CD4-positive, alpha-beta T cell (primary cell): ENCODE results near the gene PSMB1. TPM values are rescaled to one million over a fixed set of nuclear protein-coding genes. Genes with fewer than 3 reads are reported as not detected.

ENCODE experiments used
- ATAC-seq: fragments of 200-7000 bp; cut with Tn5 transposase; one replicate; pipeline ENCODE4 v1.10.0; 2022; ENCODE audit warnings: mild to moderate bottlenecking; ENCODE audit not compliant: poor library complexity
- CTCF ChIA-PET: fragments of 350-600 bp; sonication (Branson Sonifier 250); formaldehyde crosslinking; loops from one replicate; lab custom pipeline; 2021; ENCODE audit warnings: antibody characterized with exemption, inconsistent platforms; lab: Charles Lee
- POLR2A ChIA-PET: fragments of 350-600 bp; sonication (Branson Sonifier 250); formaldehyde crosslinking; loops from one replicate; lab custom pipeline; 2021; ENCODE audit warnings: antibody characterized with exemption, inconsistent platforms; lab: Charles Lee
- DNase-seq, 14 experiments: peaks; one replicate each; pipeline ENCODE4 v3.0.0-alpha.2; 2013 to 2020; ENCODE audit warnings: mixed read lengths in 2 of 14
- H3K27ac ChIP-seq, 2 donors: one replicate each; pipeline versions ENCODE4 v1.5.1 to v1.7.0; 2013; ENCODE audit warnings: low read length in 2 of 2, low read depth in 1 of 2, mild to moderate bottlenecking in 1 of 2
- H3K27me3 ChIP-seq, 2 experiments: 1 replicate in 1 of 2; 2 replicates in 1 of 2; pipeline versions ENCODE4 v1.6.1 to v1.7.0; 2013; ENCODE audit warnings: low read length in 2 of 2, control low read depth in 1 of 2, mild to moderate bottlenecking in 1 of 2, moderate library complexity in 1 of 2; ENCODE audit not compliant: insufficient read depth in 2 of 2, control insufficient read depth in 1 of 2
- H3K36me3 ChIP-seq: one replicate; pipeline ENCODE4 v1.6.1; 2013; ENCODE audit warnings: low read length, control low read depth; ENCODE audit not compliant: insufficient read depth
- H3K4me1 ChIP-seq: one replicate; pipeline ENCODE4 v1.6.1; 2013; ENCODE audit warnings: low read length, control low read depth; ENCODE audit not compliant: insufficient read depth
- H3K4me3 ChIP-seq: one replicate; pipeline ENCODE4 v1.5.1; 2013; ENCODE audit warnings: mild to moderate bottlenecking, low read length, moderate library complexity
- H3K9me3 ChIP-seq, 2 experiments: 1 replicate in 1 of 2; 2 replicates in 1 of 2; pipeline versions ENCODE4 v1.6.1 to v1.7.0; 2013; ENCODE audit warnings: low read length in 2 of 2, mild to moderate bottlenecking in 2 of 2, control low read depth in 1 of 2, moderate library complexity in 1 of 2; ENCODE audit not compliant: control insufficient read depth in 1 of 2, insufficient read depth in 1 of 2
- H3K27ac Mint-ChIP-seq: one replicate; pipeline ENCODE4 v1.8.0; 2020; ENCODE audit warnings: mixed read lengths
- H3K27me3 Mint-ChIP-seq: one replicate; pipeline ENCODE4 v1.8.0; 2021; ENCODE audit warnings: mixed read lengths
- H3K36me3 Mint-ChIP-seq: one replicate; pipeline ENCODE4 v1.8.0; 2021; ENCODE audit warnings: low read depth, mixed read lengths
- H3K4me1 Mint-ChIP-seq: one replicate; pipeline ENCODE4 v1.8.0; 2021; ENCODE audit warnings: low read depth, mixed read lengths
- H3K4me3 Mint-ChIP-seq: one replicate; pipeline ENCODE4 v1.8.0; 2020; ENCODE audit warnings: mild to moderate bottlenecking, mixed read lengths
- H3K9me3 Mint-ChIP-seq: one replicate; pipeline ENCODE4 v1.8.0; 2020; ENCODE audit warnings: mixed read lengths
- intact Hi-C, 2 experiments: fragments of 100-400 bp; cut with DNase I in 1 of 2; cut with micrococcal nuclease in 1 of 2; formaldehyde crosslinking; loops; one replicate each; pipeline versions ENCODE4 v1.15.1 to v1.9.0; 2023 to 2025; cut with DNase I, micrococcal nuclease
- total RNA-seq, 174 experiments: library from RNA in 2 of 174; stranded (reverse) in 2 of 174; gene quantifications; one replicate each; pipeline ENCODE4 v1.2.3 and lab custom pipeline; 2021 to 2026
- TF ChIP-seq, protein P1 (sequence below): fragments of 200-600 bp; IDR thresholded peaks from one replicate; pipeline ENCODE4 v1.8.0; 2022; ENCODE audit warnings: antibody characterized with exemption, mild to moderate bottlenecking

The PSMB1 gene
- total RNA-seq, 2 experiments from 2014 or later, result 98.8 to 108 TPM

DNA sequence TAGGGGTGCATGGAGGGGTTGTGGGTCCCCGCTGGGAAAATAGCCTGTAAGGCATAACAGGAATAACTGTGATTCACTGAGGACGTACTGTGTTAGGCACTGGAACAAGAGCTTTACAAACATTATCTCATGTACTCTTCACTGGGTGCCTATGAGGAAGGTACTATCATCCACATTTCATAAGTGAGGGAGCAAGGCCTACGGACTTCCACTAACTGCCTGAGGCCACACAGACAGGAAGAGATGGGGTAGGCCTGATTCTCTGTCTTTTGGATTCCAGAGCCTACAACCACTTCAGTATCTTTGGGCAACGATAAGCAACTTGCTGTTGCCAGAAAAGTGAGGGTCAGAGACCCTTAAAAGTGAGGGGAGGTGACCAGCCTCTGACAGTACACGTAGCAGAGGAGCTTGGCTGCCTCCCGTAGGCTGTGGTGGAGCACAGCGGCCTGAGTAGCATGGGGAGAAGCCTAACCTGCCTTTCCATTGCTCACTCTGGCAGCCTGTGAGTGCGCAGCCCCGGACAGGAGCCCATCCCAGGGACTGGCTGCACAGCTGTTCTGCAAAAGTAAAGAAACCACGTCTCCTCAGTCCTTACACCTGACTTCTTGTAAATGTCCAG, 30.4 kb downstream of the PSMB1 start:
- ChIA-PET CTCF (no interaction called here), POLR2A (no interaction called here)
- Histone ChIP-seq H3K27me3 (peaks cover 2 to 5% of the 10 kb centered on the region in 2 experiments), H3K9me3 (no peaks in the 10 kb centered on the region), H3K4me1 (no peaks in the 10 kb centered on the region), H3K36me3 (no peaks in the 10 kb centered on the region), H3K4me3 (no peak overlapping the region), H3K27ac (no peak overlapping the region)
- ATAC-seq (no peak), DNase-seq (no peak)
- Mint-ChIP-seq H3K36me3 (no peaks in the 10 kb centered on the region), H3K4me3 (no peak overlapping the region), H3K9me3 (no peaks in the 10 kb centered on the region), H3K27me3 (peaks cover 18% of the 10 kb centered on the region), H3K27ac (no peak overlapping the region), H3K4me1 (no peaks in the 10 kb centered on the region)
- intact Hi-C loops, result no loop called here
- TF ChIP-seq, protein P1, sequence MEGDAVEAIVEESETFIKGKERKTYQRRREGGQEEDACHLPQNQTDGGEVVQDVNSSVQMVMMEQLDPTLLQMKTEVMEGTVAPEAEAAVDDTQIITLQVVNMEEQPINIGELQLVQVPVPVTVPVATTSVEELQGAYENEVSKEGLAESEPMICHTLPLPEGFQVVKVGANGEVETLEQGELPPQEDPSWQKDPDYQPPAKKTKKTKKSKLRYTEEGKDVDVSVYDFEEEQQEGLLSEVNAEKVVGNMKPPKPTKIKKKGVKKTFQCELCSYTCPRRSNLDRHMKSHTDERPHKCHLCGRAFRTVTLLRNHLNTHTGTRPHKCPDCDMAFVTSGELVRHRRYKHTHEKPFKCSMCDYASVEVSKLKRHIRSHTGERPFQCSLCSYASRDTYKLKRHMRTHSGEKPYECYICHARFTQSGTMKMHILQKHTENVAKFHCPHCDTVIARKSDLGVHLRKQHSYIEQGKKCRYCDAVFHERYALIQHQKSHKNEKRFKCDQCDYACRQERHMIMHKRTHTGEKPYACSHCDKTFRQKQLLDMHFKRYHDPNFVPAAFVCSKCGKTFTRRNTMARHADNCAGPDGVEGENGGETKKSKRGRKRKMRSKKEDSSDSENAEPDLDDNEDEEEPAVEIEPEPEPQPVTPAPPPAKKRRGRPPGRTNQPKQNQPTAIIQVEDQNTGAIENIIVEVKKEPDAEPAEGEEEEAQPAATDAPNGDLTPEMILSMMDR, result no peak

DNA sequence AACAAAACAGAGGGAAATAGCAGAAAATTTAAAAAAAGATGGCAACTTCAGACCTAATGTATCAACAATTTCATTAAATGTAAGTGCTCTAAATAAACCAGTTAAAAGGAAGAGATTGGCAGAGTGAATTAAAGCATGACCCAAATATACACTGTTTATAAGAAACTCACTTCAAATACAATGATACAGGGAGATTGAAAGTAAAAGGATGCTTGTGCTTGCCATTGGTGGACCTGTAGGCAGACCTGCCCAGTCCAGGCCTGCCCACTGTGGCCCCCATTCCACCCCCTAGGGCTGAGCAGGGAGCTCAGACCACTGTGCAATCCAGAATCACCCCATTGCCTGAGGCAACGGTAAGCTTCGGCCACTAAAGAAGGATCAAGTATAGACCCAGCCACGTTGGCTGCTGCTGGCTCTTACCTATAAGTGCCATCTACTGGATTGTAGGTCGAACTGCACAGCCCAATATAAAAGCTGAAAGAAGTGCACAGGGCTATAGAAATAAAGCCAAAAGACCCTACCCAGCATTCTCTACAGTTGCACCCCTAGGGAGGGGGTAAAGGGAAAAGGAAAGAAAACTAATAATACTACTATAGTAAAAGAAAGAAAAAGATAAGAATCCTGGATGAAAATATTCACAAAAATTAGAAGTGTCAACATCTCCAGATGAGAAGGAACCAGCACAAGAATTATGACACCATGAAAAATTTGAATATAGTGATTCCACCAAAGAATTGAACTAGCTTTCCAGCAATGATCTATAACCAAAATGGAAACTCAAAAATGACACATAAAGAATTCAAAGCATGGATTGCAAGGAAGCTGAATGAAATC, 36.1 kb downstream of the PSMB1 start:
- DNase-seq (peak in 12 of 14 experiments; percentile 3 to 68 (median 18)), ATAC-seq (peak; percentile 89)
- Histone ChIP-seq H3K4me1 (peaks cover 3% of the 10 kb centered on the region), H3K4me3 (no peak overlapping the region), H3K9me3 (no peaks in the 10 kb centered on the region), H3K27me3 (peaks cover 2 to 14% of the 10 kb centered on the region in 2 experiments), H3K27ac (no peak overlapping the region), H3K36me3 (no peaks in the 10 kb centered on the region)
- intact Hi-C loops, result loop anchor here (1.0 to 5.0 kb wide), 7 partner anchors 566 to 1625 kb away; no protein-coding TSS in a partner anchor
- Mint-ChIP-seq H3K36me3 (no peaks in the 10 kb centered on the region), H3K9me3 (no peaks in the 10 kb centered on the region), H3K27me3 (peaks cover 42% of the 10 kb centered on the region), H3K4me1 (no peaks in the 10 kb centered on the region), H3K27ac (no peak overlapping the region), H3K4me3 (peak overlapping the region; percentile 42)
- POLR2A ChIA-PET, result interaction anchor here (1.6 kb wide), 1 partner anchor 726 kb away, joined by 4 read pairs; no protein-coding TSS in a partner anchor
- CTCF ChIA-PET, result interaction anchor here (1.1 to 2.0 kb wide), 4 partner anchors 9 to 727 kb away, joined by 4 to 12 read pairs (median 8); no protein-coding TSS in a partner anchor
- TF ChIP-seq, protein P1, result peak; percentile 85

DNA sequence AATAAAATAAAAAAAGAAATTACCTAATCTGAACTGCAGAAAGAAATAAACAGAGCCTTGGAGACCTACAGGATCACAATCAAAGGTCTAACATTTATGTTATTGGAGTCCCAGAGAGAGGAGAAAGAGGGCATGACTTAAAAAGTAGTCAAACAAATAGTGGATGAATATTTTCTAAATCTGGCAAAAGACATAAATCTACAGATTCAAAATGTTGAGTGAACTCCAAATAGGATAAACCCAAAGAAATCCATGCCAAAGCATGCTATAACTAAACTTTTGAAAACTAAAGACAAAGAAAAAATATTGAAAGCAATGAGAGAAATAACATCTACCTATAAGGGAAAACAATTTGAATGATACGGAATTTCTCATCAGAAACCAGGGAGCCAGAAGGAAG, 38.2 kb downstream of the PSMB1 start:
- Mint-ChIP-seq H3K27ac (no peak overlapping the region), H3K4me1 (no peaks in the 10 kb centered on the region), H3K9me3 (no peaks in the 10 kb centered on the region), H3K4me3 (no peak overlapping the region), H3K27me3 (peaks cover 53% of the 10 kb centered on the region), H3K36me3 (no peaks in the 10 kb centered on the region)
- no peak overlapping the region for H3K27ac ChIP-seq
- DNase-seq (no peak), ATAC-seq (no peak)
- POLR2A ChIA-PET, result no interaction called here
- CTCF ChIA-PET, result no interaction called here
- H3K4me1 ChIP-seq, result peaks cover 3% of the 10 kb centered on the region
- H3K27me3 ChIP-seq, result peaks cover 2 to 18% of the 10 kb centered on the region in 2 experiments
- TF ChIP-seq, protein P1, result no peak
- H3K4me3 ChIP-seq, result no peak overlapping the region
- peaks cover 0 to 3% of the 10 kb centered on the region in 2 experiments for H3K9me3 ChIP-seq
- intact Hi-C loops, result loop anchor here in 1 of 2 experiments (5.0 kb wide), 1 partner anchor 1623 kb away; no protein-coding TSS in a partner anchor
- no peaks in the 10 kb centered on the region for H3K36me3 ChIP-seq
